ENCODE measurements around the gene UBE2E2.

GRCh38 chr3:23484386-23484785 is 281.3 kb downstream of the UBE2E2 start:
- TF ChIP-seq POLR2AphosphoS5 (IDR thresholded peaks at IDR 0.05; ENCODE audit: low read depth, low read length) = no peak
- TF ChIP-seq TAF1 (IDR thresholded peaks at IDR 0.05; ENCODE audit: borderline replicate concordance, low read depth, low read length) = no peak
- no peak for TF ChIP-seq POLR2A (IDR thresholded peaks at IDR 0.05; ENCODE audit: low read depth, low read length)
